Testis (tissue), 2 donors: Measurements from ENCODE around the gene PEF1.

Experiments used
- CTCF ChIP-seq, 3 experiments: fragments of 450-650 bp in 2 of 3; fragments of 200-600 bp in 1 of 3; sonication (generic) in 1 of 3; IDR thresholded peaks; one replicate each; pipeline ENCODE4 v1.5.1; 2016 to 2019; ENCODE audit warnings: antibody characterized with exemption in 3 of 3, mild to moderate bottlenecking in 2 of 3, moderate library complexity in 1 of 3
- POLR2A ChIP-seq: fragments of 450-650 bp; IDR thresholded peaks from one replicate; pipeline ENCODE4 v1.6.1; 2017; ENCODE audit warnings: antibody characterized with exemption, mild to moderate bottlenecking, moderate library complexity

GRCh38 chr1:31650161-31651088 is 5.7 kb upstream of the PEF1 start:
- TF ChIP-seq POLR2A: no peak
- TF ChIP-seq CTCF (IDR thresholded peaks at IDR 0.05): no peak
